AG09319 (cell line): Measurements from ENCODE around the gene TCERG1.
"Not testable (repeated sequence)": the region's sequence is repeated elsewhere in the genome, so short reads cannot be mapped to it uniquely, and the experiment has no call there.

Experiments
- DNase-seq: peaks from one replicate; pipeline ENCODE4 v3.0.0-alpha.2; 2010; ENCODE audit warnings: low read depth; ENCODE audit errors: extremely low read depth
- TF ChIP-seq, protein P1 (sequence below): IDR thresholded peaks from 2 replicates; pipeline ENCODE4 v1.5.1; 2011; ENCODE audit warnings: low read depth, mild to moderate bottlenecking, inconsistent platforms, low read length, moderate library complexity

The TCERG1 gene

GRCh38 chr5:146549615-146550014, 102.5 kb downstream of the TCERG1 start:
- TF ChIP-seq, protein P1, sequence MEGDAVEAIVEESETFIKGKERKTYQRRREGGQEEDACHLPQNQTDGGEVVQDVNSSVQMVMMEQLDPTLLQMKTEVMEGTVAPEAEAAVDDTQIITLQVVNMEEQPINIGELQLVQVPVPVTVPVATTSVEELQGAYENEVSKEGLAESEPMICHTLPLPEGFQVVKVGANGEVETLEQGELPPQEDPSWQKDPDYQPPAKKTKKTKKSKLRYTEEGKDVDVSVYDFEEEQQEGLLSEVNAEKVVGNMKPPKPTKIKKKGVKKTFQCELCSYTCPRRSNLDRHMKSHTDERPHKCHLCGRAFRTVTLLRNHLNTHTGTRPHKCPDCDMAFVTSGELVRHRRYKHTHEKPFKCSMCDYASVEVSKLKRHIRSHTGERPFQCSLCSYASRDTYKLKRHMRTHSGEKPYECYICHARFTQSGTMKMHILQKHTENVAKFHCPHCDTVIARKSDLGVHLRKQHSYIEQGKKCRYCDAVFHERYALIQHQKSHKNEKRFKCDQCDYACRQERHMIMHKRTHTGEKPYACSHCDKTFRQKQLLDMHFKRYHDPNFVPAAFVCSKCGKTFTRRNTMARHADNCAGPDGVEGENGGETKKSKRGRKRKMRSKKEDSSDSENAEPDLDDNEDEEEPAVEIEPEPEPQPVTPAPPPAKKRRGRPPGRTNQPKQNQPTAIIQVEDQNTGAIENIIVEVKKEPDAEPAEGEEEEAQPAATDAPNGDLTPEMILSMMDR: no peak
- DNase-seq: no peak

GRCh38 chr5:146553446-146553845, 106.3 kb downstream of the TCERG1 start:
- TF ChIP-seq, protein P1: no peak
- no peak for DNase-seq

DNA sequence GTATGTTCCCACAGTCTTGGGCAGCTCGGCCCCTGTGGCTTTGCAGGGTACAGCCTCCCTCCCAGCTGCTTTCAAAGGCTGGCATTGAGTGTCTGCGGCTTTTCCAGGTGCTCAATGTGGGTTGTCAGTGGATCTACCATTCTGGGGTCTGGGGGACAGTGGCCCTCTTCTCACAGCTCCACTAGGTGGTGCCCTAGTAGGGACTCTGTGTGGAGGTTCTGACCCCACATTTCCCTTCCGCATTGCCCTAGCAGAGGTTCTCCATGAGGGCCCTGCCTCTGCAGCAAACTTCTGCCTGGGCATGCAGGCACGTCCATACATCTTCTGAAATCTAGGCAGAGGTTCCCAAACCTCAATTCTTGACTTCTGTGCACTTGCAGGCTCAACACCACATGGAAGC, 109.8 kb downstream of the TCERG1 start:
- not testable (repeated sequence) for DNase-seq

DNA sequence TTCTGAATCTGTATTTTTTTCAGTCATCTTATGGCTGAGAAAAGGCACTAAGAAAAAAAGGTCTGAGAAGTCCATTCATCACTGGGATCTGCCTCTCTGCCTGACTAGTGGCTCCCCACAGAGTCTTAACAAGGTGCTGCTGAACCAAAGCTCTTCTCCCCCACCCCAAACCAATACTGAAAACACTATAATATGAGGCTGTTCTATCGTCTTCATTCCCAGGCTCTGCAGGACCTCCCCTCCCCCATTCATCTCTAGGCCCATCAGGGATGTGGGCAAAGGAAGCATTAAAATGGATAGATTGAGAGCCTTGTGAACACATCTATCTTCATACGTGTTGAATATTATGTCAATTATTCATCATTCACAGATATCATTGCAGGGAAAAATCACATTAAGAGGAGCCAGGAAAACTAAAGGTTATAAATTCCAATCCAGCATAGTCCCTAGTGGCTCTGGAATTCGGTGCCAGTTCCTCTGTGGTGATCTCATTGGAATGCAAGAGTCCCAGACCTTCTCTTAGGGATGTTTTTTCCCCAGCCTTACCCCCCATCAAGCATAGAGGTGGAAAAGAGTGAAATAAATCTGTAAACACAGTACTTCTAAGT, 113.2 kb downstream of the TCERG1 start:
- TF ChIP-seq, protein P1: no peak

More for the DNA sequence above, 113.2 kb downstream of the TCERG1 start:
- DNase-seq: no peak
